ENCODE results near the gene RCE1.

Gene RCE1

GRCh38 chr11:66844496-66845142 lies 1.4 kb downstream of the RCE1 start:
- no peak for DNase-seq (ENCODE audit: low spot score)

GRCh38 chr11:66845143-66845875 lies 2.1 kb downstream of the RCE1 start:
- no peak for DNase-seq (ENCODE audit: low spot score)

- no peak for DNase-seq (ENCODE audit: low spot score)
Observed at GRCh38 chr11:66845876-66846212, 2.6 kb downstream of the RCE1 start.

GRCh38 chr11:66846671-66847091 lies 3.4 kb downstream of the RCE1 start:
- no peak for DNase-seq (ENCODE audit: low spot score)

GRCh38 chr11:66847461-66848232 lies 4.4 kb downstream of the RCE1 start:
- DNase-seq (ENCODE audit: low spot score) = no peak

DNA sequence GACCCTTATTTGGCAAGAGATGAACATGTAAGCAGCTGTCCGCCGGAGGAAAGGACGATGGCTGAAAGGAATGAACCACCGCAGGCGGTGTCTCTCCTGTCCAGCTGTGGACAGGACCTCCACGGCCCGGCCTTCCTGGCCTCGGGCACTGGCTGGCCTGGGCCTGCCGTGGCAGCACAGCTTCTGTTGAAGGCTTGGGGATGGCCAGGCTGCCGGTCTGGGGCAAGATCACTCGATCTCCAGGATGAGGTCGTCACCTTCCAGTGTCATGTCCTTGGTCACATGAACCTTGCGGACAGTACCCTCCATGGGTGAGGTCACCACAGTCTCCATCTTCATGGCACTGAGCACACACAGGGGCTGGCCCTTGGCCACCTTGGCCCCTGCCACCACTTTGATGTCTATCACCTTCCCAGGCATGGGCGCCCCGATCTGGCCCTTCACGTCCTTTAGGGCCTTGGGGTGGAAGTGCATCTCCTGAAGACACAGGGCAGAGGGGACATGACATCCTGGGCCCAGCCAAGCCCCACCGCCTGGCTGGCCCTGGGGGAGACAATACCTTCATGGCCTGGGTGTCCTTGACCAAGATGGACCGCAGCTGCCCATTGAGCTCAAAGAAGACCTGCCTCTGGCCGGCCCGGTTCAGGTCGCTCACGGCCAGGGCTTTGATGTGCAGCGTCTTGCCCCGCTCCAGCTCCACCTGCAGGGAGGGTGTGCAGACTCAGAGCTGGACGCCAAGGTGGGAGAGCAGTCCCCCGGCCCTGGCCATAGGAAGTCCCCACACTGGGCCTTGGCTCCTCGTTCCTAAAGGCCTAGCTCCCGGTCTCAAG lies 5.6 kb downstream of the RCE1 start:
- DNase-seq (ENCODE audit: low spot score) = no peak

- DNase-seq (ENCODE audit: low spot score) = no peak
Observed at GRCh38 chr11:66849501-66850234, 6.4 kb downstream of the RCE1 start.

DNA sequence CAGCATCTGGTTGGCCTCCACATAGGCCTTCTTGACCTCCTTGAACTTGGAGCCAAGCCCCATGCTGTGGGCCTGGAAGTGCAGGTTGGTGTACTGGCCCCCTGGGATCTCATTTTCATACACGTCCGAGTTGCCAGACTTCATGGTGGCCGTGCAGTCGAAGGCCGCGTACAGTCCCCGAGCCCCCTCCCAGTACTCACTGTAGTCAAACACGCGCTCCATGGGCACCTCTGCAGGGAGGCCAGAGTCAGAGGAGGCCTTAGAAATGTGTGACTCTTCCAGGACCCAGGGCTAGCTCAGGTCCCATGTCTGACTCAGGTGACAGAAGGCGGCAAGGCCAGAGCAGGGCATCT lies 7.0 kb downstream of the RCE1 start:
- no peak for DNase-seq (ENCODE audit: low spot score)

DNA sequence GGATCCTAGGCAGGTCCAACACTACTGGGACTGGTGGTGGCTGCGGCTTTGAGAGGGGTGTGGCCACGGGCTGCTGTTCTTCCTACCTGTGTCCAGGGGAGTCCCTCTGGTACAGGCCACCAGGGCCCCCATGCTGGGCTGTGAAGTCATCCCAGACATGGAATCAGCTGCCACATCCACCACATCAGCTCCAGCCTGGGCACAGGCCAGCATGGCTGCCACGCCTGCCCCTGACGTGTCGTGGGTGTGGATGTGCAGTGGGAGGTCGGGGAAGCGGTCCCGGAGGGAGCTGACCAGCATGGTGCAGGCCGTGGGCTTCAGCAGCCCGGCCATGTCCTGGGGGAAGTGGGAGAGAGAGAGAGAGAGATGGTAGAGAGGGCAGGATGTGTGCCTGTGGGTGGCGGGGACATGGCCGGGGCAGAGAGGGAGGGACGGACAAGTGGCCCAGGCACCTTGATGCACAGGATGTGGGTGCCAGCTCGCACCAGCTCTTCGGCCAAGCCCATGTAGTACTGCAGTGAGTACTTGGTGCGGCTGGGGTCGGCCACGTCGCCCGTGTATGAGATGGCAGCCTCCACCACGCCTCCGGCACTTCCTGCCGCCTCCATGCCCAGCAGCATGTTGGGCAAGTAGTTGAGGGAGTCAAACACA lies 7.5 kb downstream of the RCE1 start:
- no peak for DNase-seq (ENCODE audit: low spot score)

DNA sequence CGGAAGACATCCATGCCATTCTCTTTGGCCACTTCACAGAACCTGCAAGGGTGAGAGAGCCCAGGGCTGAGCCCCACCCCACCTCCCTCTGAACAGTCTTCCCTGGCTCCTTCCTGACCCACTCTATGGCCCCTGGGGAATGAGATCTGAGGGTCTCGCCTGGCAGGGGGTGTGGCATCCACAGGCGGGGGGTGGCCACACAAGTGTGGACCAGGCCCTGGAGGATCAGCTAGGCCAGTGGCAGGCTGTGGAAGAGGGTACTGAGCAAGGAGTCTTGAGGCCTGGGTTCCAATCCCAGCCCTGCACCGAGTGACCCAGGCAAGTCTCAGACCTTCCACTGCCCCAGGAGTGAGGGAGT lies 8.0 kb downstream of the RCE1 start:
- DNase-seq (ENCODE audit: low spot score) = no peak

GRCh38 chr11:66851698-66852465 lies 8.6 kb downstream of the RCE1 start:
- DNase-seq (ENCODE audit: low spot score) = peak; percentile 3

DNA sequence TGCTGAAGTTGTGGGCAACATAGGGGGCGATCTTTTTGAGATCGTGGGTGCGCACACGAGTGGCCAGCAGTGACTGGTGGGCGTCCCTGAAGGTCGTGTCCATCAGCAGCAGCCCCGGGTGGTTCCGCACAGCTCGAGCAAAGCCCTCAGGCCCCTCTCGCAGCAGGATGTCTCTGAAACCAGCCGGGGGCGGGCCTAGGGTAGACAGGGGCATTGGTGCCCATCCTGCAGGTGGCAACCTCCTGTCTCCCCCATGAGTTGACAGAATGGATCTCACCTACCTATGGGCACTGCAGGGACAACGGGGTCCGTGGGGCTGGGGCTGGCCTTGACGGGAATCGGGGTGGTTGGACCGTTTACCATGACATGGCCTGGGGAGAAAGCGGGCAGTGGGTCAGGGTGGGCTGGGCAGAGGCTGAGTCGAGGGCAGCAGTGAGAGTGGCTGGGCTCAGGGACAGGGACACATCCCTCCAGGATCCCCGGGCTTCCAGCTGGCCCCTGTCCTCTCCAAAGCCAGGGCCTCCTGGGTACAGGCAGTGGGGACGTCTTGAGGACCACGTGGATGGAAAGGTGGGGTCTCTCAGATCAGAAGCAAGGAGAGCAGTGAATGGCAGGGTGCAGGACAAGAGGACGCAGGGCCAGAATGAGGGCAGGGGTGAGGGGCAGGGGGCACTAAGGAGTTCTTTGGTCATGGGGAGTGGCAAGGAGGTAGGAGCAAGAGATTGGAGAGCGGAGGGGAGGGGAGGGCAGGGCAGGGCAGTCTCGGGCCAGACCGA lies 9.4 kb downstream of the RCE1 start:
- no peak for DNase-seq (ENCODE audit: low spot score)

DNA sequence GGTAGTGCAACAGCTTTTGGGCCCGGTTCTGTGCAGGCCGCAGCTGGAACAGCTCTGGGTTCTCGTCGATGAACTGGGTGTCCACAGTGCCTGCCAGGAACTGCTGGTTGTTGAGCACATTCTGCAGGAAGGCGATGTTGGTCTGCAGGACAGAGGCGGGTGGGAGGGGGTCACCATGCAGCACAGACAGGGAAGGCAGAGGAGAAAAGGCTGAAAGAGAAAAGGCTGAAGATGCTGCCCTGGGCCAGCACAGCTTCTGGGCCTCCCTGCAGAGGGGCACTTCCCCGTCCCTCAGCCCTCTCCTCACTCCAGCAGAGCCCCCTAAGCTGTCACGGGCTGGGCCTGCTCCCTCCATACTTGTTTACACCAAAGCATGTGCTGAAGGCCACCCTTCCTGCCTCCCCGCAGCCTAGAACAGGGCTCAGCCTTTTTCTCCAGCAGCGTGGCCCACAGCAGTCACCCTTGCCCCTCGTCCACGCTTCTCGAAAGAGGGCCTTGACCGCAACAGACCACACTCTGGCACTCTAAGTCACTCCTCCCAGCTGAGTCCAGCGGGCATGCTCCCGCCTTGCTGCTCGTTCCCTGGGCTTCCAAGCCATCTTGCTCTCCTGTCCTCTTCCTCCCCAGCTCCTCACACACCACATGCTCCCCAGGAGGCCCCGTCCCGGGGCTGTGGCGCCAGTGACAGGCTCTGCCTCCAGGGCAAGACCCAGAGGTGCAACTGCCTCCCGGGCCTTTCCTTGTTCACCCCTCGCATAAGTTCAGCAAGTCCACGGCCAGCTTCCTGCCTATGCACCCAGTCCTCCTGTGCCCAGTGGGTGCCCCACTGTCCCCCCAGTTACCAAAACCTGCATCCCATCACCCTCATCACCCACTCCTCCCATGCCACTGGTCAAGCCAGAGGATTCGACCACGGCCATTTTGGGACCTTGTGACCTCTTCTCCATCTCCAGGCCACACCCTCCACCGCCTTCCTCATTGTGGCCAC lies 10.3 kb downstream of the RCE1 start:
- DNase-seq (ENCODE audit: low spot score) = no peak

DNA sequence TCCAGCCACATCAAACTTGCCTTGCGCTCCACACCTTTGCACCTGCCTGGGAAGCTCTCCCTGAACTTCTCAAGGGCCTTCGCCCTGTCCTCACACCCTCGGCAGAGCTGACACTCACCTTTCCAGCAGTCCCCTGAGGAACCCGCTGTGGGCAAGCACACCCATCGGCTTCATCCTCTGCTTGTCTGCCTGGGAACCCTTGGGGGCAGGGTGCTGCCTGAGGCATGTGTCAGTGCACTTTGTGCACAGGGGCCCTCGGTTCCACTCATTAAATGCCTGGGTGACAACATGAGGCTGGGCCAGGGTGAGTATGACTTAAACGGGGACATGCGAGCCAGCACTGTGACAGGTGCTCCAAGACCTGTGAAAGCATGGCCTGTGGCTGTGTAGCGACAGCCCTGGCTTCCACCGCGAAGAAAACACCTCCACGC lies 11.0 kb downstream of the RCE1 start:
- DNase-seq (ENCODE audit: low spot score) = no peak

DNA sequence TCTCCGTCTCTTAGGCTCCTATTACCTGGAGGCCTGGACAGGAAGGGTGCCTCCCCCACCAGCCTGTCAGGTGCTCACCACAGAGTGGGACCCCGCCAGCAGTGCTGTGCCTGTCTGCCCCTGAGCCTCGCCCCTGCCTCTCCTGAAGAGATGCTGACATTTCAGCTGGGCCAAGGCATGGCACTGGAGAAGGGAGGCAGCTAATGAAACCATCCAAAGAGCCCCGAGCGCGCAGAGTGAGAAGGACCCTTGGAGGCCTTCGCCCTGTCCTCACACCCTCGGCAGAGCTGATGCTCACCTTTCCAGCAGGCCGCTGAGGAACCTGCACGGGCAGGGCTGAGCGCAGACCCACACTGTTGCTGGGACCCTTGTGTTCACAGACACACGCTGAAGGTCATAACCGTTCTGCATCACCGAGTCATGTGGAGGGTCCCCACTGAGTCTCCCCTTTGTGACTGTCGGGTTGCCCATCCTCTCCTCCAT lies 11.5 kb downstream of the RCE1 start:
- no peak for DNase-seq (ENCODE audit: low spot score)

DNA sequence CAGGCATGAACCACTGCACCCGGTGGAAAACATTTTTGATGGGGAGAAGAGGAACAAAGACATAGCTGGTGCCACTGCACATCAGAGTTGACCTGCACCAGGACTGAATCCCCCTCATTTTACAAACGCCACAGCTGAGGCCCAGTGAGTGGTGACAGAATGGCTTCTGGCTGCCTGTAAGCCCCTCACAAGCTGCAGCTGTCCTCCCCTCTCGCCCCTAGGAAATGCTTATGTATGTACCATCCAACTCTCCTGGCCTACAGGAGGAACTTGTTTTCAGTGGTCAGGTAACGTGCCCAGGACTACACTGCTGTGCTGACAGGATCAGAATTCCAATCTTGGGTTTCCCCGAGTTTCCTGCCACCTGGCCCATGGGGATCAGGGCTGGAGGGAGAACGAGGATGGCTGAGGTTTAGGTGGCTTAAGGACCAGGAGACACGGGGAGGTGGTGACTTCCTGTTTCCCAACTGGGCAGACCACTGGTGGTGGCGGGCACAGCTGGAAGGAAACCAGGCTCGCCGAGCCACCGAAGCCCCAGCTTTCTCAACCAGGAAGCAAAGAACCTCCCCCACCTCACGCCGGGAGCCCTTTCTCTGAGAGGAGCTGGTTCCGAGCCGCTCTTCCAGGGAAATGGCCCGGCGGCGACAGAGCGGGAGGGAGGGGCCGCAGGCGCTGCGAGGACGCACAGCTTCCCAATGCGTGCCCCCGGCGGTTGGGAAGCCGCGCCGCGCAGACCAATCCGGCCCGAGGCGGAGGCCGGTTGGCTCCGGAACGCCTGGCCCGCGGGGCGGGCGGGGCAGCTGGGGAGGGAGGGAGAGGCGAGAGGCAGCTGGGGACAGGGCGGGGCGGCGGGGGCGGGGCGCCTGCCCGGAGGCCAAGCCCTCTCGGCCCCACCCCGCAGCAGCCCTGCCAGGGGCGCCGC lies 12.6 kb downstream of the RCE1 start:
- DNase-seq (ENCODE audit: low spot score) = peak; percentile 82
